Fibroblast of peridontal ligament (primary cell): ENCODE results near the gene RNF220.
A peak's percentile ranks its signal among the peaks of the same experiment; 100 is the strongest.
"Not testable (repeated sequence)": the region's sequence is repeated elsewhere in the genome, so short reads cannot be mapped to it uniquely, and the experiment has no call there.

Experiments
- DNase-seq: peaks from one replicate; pipeline ENCODE4 v3.0.0-alpha.2; 2010; ENCODE audit errors: extremely low read depth

Gene RNF220

DNA sequence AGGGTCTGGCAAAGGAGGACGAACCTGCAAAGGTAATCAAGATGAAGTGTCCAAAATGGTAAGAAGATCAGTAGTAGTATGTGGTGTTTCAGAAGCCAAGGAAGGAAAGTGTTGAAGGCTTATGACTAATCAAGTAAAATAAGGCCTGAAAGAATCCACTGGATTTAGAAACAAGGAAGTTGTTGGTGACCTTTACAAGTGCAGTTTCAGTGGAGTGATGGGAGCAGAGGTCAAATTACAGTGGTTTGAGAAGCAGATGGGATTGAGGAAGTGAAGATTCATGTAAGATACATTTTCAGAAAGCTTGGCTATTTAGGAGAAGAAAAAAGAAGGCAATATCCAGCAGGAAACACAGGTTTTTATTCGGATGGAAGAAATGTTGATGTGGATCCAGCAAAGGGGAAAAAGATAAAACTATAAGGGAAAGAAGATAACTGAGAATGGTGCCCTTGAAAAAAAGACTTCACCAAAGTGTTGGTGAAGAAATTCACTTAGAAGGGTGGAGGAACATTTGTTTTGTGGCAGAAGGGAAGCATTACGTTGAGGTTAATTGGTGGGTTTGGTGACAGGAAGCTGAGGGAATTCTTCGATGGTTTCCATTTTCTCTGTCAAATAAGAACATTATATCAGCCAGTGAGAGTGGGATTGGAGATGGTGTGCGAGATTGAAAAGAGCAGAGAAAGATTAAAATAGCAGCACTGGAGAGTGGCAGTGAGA, 271.6 kb downstream of the RNF220 start:
- peak; percentile 78 for DNase-seq

DNA sequence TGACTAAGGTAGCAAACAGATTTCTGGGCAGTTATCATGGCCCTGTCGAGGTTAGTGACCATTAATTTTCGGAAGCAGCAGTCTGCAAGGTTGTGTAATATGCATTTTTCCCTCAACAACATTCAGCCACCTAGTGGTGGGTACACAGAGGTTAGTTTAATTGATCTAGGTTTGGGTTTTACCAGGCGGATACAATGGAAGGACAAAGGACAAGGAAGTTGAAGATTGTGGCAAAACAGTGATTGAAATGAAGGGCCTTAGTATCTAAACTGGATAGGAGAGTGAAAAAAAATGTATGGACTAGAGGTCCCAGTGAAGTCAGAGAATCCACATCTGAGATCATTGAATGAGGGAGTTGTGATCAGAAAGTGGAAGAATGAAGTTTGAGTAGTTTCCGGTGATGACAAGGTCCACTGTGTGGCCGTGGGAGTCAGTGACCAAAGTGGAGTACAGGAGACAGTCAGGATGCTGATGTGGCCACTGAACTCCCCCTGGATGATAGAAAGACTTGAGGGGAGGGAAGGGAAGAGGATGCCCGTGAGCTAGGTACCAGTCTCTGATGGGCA, 272.2 kb downstream of the RNF220 start:
- DNase-seq: peak; percentile 41

DNA sequence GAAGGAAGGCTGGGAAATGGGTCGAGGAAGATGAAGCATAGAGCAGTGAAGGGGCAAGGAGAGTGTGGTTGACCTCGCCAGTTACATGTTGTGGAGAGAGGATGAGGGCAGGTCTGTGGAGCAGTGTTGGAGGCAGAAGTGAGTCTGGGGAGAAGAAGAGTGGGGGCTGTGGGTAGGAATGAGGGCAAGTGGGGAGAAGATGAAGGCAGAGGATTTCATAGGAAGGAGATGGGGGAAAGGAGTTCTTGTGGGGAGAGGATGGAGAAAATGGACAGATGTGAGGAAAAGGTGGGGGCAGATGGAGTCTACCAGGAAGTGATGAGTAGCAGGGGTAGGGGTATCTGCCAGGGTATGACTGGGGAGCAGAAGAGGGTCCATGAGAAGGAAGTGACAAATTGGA, 273.1 kb downstream of the RNF220 start:
- DNase-seq: no peak

GRCh38 chr1:44678626-44679025, 273.6 kb downstream of the RNF220 start:
- DNase-seq: no peak

DNA sequence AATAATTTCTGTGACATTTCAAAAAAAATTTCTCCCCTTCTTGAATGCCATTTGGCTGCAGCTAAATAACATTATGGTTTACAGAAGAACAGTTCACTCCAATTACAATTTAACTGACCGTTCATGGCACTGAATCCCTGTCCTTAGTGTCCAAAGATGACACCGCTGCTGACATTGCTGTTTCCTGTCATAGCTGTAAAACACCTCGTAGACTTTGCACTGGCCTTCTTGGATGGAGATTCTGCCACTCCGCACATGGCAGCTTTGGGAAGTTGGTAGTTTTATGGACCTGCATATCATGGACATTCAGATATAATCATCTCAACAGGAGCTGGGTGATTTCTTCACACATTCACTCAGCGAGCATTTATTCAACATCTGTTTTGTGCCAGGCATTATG, 274.4 kb downstream of the RNF220 start:
- no peak for DNase-seq

DNA sequence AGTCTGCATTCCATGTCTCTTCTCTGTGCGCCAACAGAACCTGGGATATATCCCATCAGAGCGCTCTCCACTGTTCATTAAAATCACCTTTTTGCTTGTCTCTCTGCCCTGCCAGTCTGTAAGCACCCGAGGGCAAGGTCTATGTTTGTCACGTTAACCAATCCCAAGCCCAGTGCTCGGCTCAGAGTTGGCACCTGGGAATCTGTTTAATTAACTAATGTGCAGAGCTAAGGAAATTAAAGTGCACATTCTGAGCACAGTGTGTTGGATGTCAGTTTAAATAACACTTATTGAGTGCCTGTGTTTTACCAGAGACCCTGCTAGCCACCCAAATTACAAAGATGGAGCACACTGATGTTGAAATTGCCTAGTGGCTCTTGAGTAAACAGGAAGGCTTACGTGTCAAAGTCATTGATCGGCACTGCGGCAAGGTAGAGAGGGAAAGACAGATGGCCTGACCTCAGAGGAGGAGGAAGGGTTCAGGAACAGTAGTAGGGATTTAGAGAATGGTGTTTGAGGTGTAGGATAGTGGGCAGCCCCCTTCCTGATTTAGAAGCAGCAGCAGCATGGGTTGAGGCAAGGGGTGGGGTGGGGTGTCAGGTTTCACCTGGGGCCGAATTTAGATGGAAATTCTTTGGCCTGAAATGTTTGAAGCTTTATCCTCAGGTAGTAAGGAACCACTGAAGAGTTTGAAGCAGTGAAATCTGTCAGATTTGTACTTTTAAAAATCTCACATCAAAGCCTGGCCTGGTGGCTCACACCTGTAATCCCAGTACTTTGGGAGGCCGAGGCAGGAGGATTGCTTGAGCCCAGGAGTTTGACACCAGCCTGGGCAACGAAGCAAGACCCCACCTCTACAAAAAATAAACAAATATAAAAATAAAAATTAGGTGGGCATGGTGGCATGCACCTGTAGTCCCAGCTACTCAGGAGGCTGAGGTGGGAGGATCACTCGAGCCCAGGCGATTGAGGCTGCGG, 277.1 kb downstream of the RNF220 start:
- no peak for DNase-seq

DNA sequence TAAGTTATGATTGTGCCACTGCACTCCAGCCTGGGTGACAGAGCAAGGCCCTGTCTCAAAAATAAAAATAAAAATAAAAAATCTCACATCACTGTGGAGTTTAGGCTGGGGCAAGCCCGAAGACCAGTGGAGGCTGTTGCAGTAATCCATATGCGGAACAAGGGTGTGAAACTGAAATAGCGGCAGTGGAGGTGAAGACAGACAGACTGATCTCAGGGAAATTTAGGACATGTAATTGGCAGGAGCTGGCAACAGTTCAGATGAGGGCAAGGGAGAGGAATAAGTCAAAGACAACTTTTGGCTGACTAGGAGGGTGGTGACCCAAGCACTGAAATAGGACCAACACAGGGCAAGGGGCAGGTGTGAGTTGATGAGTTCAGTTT, 277.8 kb downstream of the RNF220 start:
- DNase-seq: no peak

DNA sequence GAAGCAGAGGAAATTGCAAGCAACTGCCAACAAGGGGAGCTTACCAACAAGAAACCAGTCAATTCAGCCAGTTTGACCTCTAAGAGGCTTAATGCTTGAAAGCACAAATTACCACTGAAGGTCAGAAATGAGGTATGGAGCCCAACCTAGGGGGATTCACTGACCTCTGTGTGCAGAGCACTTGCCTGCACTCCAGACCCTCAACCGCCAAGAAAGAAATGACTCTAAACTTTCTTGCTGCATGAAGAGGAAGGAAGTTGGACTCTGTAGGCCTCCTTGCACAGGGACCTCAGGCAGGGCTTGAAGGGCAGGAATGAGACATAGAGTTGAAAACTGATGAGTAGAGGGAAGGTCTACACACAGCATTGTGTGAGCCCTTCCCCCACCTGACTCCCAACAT, 279.5 kb downstream of the RNF220 start:
- DNase-seq: no peak

DNA sequence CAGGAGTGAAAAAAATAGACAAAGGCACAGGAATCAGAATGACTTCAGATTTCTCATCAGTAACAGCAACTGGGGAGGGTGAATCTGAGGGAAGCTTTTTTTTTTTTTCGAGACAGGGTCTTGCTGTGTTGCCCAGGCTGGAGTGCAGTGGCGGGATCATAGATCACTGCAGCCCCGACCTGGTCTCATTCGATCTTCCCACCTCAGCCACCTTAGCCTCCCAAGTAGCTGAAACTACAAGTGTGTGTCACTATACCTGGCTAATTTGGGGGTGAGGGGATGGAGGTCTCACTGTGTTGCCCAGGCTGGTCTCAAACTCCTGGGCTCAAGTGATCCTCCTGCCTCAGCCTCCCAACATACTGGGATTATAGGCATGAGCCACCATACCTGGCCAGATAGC, 280.2 kb downstream of the RNF220 start:
- no peak for DNase-seq

GRCh38 chr1:44685881-44686280, 280.8 kb downstream of the RNF220 start:
- DNase-seq: no peak

DNA sequence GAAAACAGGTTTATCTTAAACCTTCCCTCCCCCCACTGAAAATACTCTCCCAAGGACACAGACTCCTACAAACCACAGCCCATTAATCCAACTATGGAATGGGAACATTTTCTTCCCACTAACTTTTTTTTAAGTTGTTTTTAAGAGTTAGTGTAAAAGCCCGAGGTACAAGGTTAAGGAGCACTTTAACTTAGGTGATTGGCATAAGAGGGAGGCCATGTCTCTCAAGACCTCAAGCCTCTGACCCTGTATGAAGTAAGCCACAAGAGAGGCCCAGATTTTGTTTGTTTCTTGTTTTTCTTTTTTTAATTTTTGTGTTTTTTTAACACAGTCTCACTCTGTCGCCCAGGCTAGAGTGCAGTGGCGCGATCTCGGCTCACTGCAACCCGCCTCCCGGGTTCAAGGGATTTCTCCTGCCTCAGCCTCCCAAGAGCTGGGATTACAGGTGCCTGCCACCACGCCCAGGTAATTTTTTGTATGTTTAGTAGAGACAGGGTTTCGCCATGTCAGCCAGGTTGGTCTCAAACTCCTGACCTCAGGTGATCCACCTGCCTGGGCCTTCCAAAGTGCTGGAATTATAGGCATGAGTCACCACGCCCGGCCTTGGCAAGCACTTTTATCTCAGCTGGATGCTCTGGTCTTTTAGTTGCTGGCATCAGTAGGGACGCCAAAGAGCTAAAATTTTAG, 283.8 kb downstream of the RNF220 start:
- no peak for DNase-seq

DNA sequence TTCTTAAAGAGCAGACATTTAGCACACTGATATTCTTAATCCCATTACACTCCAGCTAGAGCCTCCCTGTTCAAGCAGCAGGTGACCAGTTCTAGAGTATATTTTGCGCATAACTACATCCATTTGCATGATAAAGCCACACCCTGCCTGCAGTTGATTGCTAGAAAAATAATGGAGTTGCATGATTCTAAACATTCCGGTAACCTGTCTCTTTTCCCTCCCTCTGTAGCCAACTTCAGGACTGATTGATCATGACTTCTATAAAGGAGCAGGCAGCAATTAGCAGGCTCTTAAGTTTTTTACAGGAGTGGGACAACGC, 284.4 kb downstream of the RNF220 start:
- DNase-seq: no peak

GRCh38 chr1:44693159-44693558, 288.1 kb downstream of the RNF220 start:
- no peak for DNase-seq

DNA sequence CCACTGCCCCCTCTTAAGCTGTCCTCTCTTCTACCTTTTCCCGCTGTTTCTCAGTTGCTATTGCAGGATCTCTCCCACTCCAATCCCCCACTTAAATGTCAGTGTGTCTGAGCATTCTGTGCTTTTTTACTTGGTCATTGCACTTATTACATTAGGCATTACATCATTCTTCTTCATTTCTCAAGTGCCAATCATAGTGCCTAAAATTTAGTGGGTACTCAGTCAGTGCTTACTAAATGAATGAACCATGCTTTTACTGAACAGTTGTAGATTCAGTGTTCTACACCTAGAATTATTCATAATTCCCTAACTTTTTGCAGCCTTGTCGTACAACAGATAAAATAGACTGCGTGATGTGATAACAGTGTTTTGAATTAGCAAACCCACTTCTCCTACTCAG, 288.8 kb downstream of the RNF220 start:
- DNase-seq: no peak

GRCh38 chr1:44694863-44695478, 289.9 kb downstream of the RNF220 start:
- no peak for DNase-seq

- no peak for DNase-seq
Observed at GRCh38 chr1:44695671-44696070, 290.6 kb downstream of the RNF220 start.

GRCh38 chr1:44696101-44696500, 291.0 kb downstream of the RNF220 start:
- no peak for DNase-seq

- DNase-seq: no peak
Observed at GRCh38 chr1:44696789-44697345, 291.8 kb downstream of the RNF220 start.

- DNase-seq: no peak
Observed at GRCh38 chr1:44698138-44698537, 293.1 kb downstream of the RNF220 start.

DNA sequence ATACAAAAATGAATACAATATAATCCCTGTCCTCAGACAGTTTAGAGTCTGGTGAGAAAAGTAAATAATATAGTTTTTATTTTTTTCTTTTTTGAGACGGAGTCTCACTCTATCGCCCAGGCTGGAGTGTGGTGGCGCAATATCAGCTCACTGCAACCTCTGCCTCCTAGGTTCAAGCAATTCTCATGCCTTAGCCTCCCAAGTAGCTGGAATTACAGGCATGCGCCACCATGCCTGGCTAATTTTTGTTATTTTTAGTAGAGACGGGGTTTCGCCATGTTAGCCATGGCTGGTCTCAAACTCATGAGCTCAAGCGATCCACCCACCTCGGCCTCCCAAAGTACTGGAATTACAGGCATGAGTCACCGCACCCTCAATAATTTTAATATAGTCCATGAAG, 294.3 kb downstream of the RNF220 start:
- DNase-seq: not testable (repeated sequence)

GRCh38 chr1:44700573-44700972, 295.5 kb downstream of the RNF220 start:
- DNase-seq: peak; percentile 71
